ACC112 (cell line): ENCODE data around the gene THUMPD2.

Experiments used
- H2AFZ ChIP-seq: fragments of 200-600 bp; sonication (generic); one replicate; pipeline ENCODE4 v1.6.0; 2017; ENCODE audit warnings: antibody characterized with exemption, low read length; ENCODE audit not compliant: unreplicated experiment
- H3K27ac ChIP-seq: fragments of 200-600 bp; sonication (generic); 2 replicates; pipeline ENCODE4 v1.5.1; 2014; ENCODE audit warnings: low read depth, mild to moderate bottlenecking, antibody characterized with exemption, low read length, moderate library complexity
- H3K27me3 ChIP-seq: fragments of 200-600 bp; sonication (generic); 2 replicates; pipeline ENCODE4 v1.6.1; 2014; ENCODE audit warnings: mild to moderate bottlenecking, antibody characterized with exemption, low read length, moderate library complexity, mixed read lengths; ENCODE audit not compliant: insufficient read depth
- H3K36me3 ChIP-seq: fragments of 200-600 bp; sonication (generic); 2 replicates; pipeline ENCODE4 v1.6.1; 2016; ENCODE audit warnings: mild to moderate bottlenecking, antibody characterized with exemption, low read length, moderate library complexity, mixed read lengths; ENCODE audit not compliant: insufficient read depth
- H3K4me1 ChIP-seq: fragments of 200-600 bp; sonication (generic); one replicate; pipeline ENCODE4 v1.6.1; 2016; ENCODE audit warnings: low read length, mixed read lengths; ENCODE audit not compliant: insufficient read depth, unreplicated experiment, control insufficient read depth
- H3K4me3 ChIP-seq: fragments of 200-600 bp; sonication (generic); 2 replicates; pipeline ENCODE4 v1.5.1; 2014; ENCODE audit warnings: mild to moderate bottlenecking, low read depth, low read length
- H3K79me2 ChIP-seq: fragments of 200-600 bp; sonication (generic); one replicate; pipeline ENCODE4 v1.6.0; 2016; ENCODE audit warnings: low read length; ENCODE audit not compliant: control insufficient read depth, unreplicated experiment, insufficient read depth

Gene THUMPD2

DNA sequence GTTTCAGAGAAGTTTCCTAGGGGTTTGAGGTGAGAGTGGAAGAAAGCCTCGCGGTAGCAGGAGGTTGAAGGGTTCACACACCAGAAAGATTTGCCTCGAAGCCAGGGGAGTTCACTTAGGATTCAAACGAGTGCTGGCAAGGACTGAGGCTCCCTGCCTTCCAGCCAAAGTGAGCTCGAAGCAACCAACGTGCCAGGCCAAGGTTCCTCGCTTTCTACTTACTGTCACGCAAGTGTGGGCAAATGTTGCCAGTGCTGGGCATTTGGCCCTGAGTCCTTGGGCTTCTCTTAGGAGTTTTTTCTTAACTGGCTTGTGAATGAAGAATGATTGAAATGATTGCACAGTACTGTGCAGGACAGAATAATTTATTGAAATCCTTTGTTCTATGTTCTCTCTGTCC lies 59.7 kb downstream of the THUMPD2 start:
- H3K36me3 ChIP-seq: no peaks in the 10 kb centered on the region
- no peak overlapping the region for H3K4me3 ChIP-seq
- H2AFZ ChIP-seq: no peak overlapping the region
- no peaks in the 10 kb centered on the region for H3K4me1 ChIP-seq
- no peaks in the 10 kb centered on the region for H3K79me2 ChIP-seq
- H3K27me3 ChIP-seq: no peaks in the 10 kb centered on the region
- no peak overlapping the region for H3K27ac ChIP-seq

DNA sequence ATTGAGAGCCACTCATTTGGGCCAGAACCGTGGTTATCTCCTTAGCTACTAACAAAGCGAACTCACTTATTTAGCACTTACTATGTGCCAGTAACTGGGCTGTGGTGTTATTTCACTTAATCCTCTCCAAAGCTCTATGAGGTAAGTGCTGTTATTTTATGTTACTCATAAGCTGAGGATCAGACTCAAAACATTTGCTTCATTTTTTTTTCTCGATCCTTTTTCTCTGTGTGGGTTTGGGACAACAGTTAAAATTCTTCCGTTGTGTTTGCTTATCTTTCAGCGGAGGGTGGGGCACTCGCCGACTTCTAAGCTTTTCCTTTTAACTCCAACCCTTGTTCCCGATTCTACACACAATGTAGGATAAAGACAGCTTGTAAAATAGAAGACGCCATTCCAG lies 60.6 kb downstream of the THUMPD2 start:
- Histone ChIP-seq H3K36me3 (no peaks in the 10 kb centered on the region), H3K27ac (no peak overlapping the region), H3K4me3 (no peak overlapping the region), H3K4me1 (no peaks in the 10 kb centered on the region), H3K79me2 (no peaks in the 10 kb centered on the region), H3K27me3 (no peaks in the 10 kb centered on the region), H2AFZ (no peak overlapping the region)

DNA sequence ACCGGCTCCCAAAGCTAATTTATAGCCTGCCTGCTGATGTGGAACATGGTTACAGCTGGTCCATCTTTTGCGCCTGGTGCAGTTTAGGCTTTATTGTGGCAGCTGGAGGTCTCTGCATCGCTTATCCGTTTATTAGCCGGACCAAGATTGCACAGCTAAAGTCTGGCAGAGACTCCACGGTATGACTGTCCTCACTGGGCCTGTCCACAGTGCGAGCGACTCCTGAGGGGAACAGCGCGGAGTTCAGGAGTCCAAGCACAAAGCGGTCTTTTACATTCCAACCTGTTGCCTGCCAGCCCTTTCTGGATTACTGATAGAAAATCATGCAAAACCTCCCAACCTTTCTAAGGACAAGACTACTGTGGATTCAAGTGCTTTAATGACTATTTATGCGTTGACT lies 62.0 kb downstream of the THUMPD2 start:
- H2AFZ ChIP-seq: no peak overlapping the region
- H3K27ac ChIP-seq: no peak overlapping the region
- H3K27me3 ChIP-seq: no peaks in the 10 kb centered on the region
- no peak overlapping the region for H3K4me3 ChIP-seq
- H3K4me1 ChIP-seq: no peaks in the 10 kb centered on the region
- H3K36me3 ChIP-seq: no peaks in the 10 kb centered on the region
- H3K79me2 ChIP-seq: no peaks in the 10 kb centered on the region

DNA sequence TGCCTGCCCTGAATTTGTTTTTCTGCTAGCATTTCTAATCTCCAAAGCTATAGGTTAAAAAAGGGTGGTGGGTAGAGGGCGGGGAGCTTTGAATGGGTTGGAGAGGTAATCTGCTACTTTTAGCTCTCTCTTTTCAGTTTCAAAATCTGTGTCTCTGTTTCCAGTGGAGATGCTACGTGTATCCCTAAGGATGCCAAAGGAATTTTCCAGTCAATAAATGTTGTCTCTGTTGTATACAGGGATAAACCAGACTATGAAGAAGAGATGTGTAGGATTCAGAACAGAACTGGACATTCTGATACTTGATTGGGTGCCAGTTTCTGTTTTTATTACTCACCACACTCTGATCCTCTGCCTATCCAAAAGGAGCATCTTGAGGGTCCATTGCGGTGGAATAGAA lies 63.2 kb downstream of the THUMPD2 start:
- H3K36me3 ChIP-seq: no peaks in the 10 kb centered on the region
- H3K27me3 ChIP-seq: no peaks in the 10 kb centered on the region
- H2AFZ ChIP-seq: no peak overlapping the region
- no peak overlapping the region for H3K4me3 ChIP-seq
- H3K79me2 ChIP-seq: no peaks in the 10 kb centered on the region
- H3K4me1 ChIP-seq: no peaks in the 10 kb centered on the region
- H3K27ac ChIP-seq: no peak overlapping the region

DNA sequence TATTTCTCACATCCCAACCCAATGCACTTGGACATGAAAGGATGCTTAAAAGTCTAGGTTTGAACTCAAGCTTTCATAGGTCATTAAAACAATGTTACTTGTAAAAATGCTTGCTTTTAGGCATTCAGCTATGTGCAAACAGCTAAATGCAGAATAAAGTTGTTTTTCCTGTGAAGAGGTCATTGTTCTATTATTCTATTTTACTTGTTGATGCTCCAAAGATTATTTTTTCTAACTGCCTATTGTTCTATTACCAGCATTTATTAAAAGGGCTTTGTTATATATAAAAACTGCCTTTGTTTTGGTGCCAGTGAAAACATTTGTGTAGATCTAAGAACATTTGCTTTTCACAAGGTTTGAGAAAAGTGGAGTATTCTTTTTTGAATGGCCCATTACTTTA lies 64.0 kb downstream of the THUMPD2 start:
- H3K36me3 ChIP-seq: no peaks in the 10 kb centered on the region
- H3K4me3 ChIP-seq: no peak overlapping the region
- no peaks in the 10 kb centered on the region for H3K79me2 ChIP-seq
- no peak overlapping the region for H2AFZ ChIP-seq
- H3K4me1 ChIP-seq: no peaks in the 10 kb centered on the region
- no peaks in the 10 kb centered on the region for H3K27me3 ChIP-seq
- no peak overlapping the region for H3K27ac ChIP-seq

GRCh38 chr2:39712953-39713352 lies 66.1 kb downstream of the THUMPD2 start:
- Histone ChIP-seq H3K4me1 (no peaks in the 10 kb centered on the region), H3K79me2 (no peaks in the 10 kb centered on the region), H3K4me3 (no peak overlapping the region), H3K36me3 (no peaks in the 10 kb centered on the region), H3K27ac (no peak overlapping the region), H3K27me3 (peaks cover 7% of the 10 kb centered on the region), H2AFZ (no peak overlapping the region)

- H3K27me3 ChIP-seq: peaks cover 7% of the 10 kb centered on the region
Observed at GRCh38 chr2:39710807-39711206, 68.3 kb downstream of the THUMPD2 start.

DNA sequence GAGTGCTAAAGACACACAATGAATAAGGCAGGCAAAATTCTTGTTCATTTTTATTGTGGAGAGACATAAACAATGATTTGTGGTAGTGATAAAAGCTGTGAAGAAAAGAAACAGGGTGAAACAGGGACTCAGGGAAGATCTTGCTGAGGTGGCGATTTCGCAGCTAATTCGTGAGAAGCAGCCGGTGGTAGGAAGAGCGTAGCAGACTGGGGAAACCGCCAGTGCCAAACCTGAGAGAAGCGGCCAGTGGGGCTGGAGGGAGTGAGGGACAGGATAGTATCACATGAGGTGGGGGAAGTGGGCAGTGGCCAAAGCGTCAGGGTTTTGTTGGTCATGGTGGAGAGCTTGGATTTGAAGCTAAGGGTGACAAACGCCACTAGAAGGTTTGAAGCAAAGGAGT lies 71.1 kb downstream of the THUMPD2 start:
- Histone ChIP-seq H3K27ac (no peak overlapping the region), H3K4me3 (no peak overlapping the region)

More at GRCh38 chr2:39710807-39711206, 68.3 kb downstream of the THUMPD2 start:
- no peaks in the 10 kb centered on the region for H3K79me2 ChIP-seq
- no peaks in the 10 kb centered on the region for H3K36me3 ChIP-seq
- no peak overlapping the region for H3K4me3 ChIP-seq
- H3K4me1 ChIP-seq: no peaks in the 10 kb centered on the region
- no peak overlapping the region for H2AFZ ChIP-seq
- H3K27ac ChIP-seq: no peak overlapping the region

DNA sequence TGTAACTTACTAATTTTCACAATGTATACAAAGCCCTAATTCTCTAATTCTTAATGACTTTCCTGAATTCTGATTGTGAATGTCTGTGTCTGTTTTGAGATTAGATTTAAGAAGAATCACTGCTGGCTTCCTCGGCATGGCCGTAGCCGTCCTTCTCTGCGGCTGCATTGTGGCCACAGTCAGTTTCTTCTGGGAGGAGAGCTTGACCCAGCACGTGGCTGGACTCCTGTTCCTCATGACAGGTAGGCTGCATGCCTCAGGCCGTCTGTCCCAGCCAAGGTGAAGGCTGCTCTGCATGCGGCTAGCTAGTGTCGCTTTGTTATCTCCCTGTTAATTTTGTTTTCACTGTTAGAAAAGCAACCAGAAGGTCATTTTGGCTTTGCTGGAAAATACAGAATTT lies 72.1 kb downstream of the THUMPD2 start:
- no peak overlapping the region for H3K27ac ChIP-seq
- peaks cover 7% of the 10 kb centered on the region for H3K27me3 ChIP-seq
- H3K79me2 ChIP-seq: no peaks in the 10 kb centered on the region
- H3K4me1 ChIP-seq: no peaks in the 10 kb centered on the region
- H2AFZ ChIP-seq: no peak overlapping the region
- H3K36me3 ChIP-seq: no peaks in the 10 kb centered on the region
- no peak overlapping the region for H3K4me3 ChIP-seq

More for the DNA sequence above, 71.1 kb downstream of the THUMPD2 start:
- Histone ChIP-seq H3K4me1 (no peaks in the 10 kb centered on the region), H2AFZ (no peak overlapping the region), H3K27me3 (peaks cover 7% of the 10 kb centered on the region), H3K36me3 (no peaks in the 10 kb centered on the region), H3K79me2 (no peaks in the 10 kb centered on the region)

DNA sequence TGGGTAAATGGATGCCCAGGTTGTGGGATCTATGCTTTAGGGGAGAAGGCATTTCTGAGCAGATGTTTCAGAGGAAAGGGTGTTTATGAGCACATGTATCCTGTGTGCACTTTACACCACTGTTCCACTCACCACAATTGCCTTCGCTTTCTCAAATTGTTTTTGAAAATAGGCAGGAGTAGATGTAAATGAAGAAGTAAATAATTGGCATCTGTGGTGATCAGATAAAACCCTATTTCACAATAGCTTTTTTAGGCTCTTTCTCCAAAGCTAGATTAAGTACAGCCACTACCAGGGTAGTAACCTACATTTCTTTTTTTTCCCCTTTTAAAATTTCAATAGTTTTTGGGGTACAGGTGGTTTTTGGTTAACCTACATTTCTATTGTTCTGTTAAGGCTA lies 72.7 kb downstream of the THUMPD2 start:
- Histone ChIP-seq H3K4me1 (no peaks in the 10 kb centered on the region), H3K27me3 (peaks cover 7% of the 10 kb centered on the region), H3K79me2 (no peaks in the 10 kb centered on the region), H2AFZ (no peak overlapping the region), H3K36me3 (no peaks in the 10 kb centered on the region), H3K4me3 (no peak overlapping the region), H3K27ac (no peak overlapping the region)

DNA sequence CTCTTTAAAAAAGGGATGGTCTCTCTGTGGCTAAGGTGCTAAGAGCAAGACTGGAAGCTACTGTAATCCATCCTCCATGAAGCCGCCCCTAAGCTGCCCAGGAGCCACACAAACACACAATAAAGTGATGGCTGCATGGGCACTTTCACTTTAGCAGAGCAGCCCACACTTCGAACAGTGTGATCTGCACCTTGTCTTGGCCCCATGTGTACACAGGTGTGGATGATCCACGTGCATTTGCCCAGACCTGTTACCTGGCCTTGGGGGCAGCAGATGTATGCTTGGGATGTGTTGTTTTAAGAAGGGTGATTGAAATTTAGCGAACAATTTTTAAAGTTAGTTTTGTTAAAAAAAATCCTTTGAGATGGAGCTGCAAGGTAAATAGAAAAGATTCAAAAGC lies 73.4 kb downstream of the THUMPD2 start:
- Histone ChIP-seq H3K36me3 (no peaks in the 10 kb centered on the region), H3K27me3 (peaks cover 7% of the 10 kb centered on the region), H3K27ac (no peak overlapping the region), H3K4me1 (no peaks in the 10 kb centered on the region), H3K79me2 (no peaks in the 10 kb centered on the region), H2AFZ (no peak overlapping the region), H3K4me3 (no peak overlapping the region)
